ENCODE measurements around the gene CFAP54. TPM values are rescaled to one million over a fixed set of nuclear protein-coding genes. Genes with fewer than 3 reads are reported as not detected.

CFAP54 gene
- total and polyA plus RNA-seq, 2 donors from 2014 or later, result 0.13 to 6.6 TPM

DNA sequence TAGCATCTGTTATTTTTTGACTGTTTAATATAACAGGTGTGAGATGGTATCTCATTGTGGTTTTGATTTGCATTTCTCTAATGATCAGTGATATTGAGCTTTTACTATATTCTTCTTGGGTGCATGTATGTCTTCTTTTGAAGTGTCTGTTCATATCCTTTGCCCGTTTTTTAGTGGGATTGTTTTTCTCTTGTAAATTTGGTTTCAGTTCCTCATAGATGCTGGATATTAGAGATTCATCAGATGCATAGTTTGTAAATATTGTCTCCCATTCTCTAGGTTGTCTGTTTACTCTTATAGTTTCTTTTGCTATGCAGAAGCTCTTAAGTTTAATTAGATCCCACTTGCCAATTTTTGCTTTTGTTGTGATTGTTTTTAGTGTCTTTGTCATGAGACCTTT is 368.8 kb downstream of the CFAP54 start:
- DNase-seq, result no peak
- no peaks in the 10 kb centered on the region for H3K27me3 ChIP-seq (ENCODE audit: control insufficient read depth, insufficient read depth, low read length)
- intact Hi-C loops (cut with DNase I), result no loop called here
- no peak for FAIRE-seq
- no peaks in the 10 kb centered on the region for H3K9me3 ChIP-seq (ENCODE audit: control insufficient read depth in 2 of 3, insufficient read depth in 1 of 3, low read length in 3 of 3)
- H3K4me3 ChIP-seq (ENCODE audit: low read length in 3 of 3), result no peak overlapping the region
- TF ChIP-seq CTCF (IDR thresholded peaks at IDR 0.05; ENCODE audit: borderline replicate concordance, extremely low read depth, insufficient read depth), result no peak
- H3K27ac ChIP-seq (ENCODE audit: low read depth in 2 of 2, low read length in 2 of 2), result no peak overlapping the region
- no peak overlapping the region for H3K9ac ChIP-seq (ENCODE audit: low read length in 3 of 3)
- no peaks in the 10 kb centered on the region for H3K36me3 ChIP-seq (ENCODE audit: control insufficient read depth in 2 of 3, insufficient read depth in 3 of 3, low read length in 3 of 3)
- H3K4me1 ChIP-seq (ENCODE audit: control insufficient read depth in 2 of 3, insufficient read depth in 2 of 3, low read depth in 1 of 3, low read length in 3 of 3), result no peaks in the 10 kb centered on the region

GRCh38 chr12:96861656-96862055 is 372.3 kb downstream of the CFAP54 start:
- Histone ChIP-seq H3K4me3 (ENCODE audit: low read length in 3 of 3) (no peak overlapping the region), H3K9me3 (ENCODE audit: control insufficient read depth in 2 of 3, insufficient read depth in 1 of 3, low read length in 3 of 3) (no peaks in the 10 kb centered on the region), H3K27me3 (ENCODE audit: control insufficient read depth, insufficient read depth, low read length) (no peaks in the 10 kb centered on the region), H3K36me3 (ENCODE audit: control insufficient read depth in 2 of 3, insufficient read depth in 3 of 3, low read length in 3 of 3) (no peaks in the 10 kb centered on the region), H3K4me1 (ENCODE audit: control insufficient read depth in 2 of 3, insufficient read depth in 2 of 3, low read depth in 1 of 3, low read length in 3 of 3) (no peaks in the 10 kb centered on the region), H3K27ac (ENCODE audit: low read depth in 2 of 2, low read length in 2 of 2) (no peak overlapping the region), H3K9ac (ENCODE audit: low read length in 3 of 3) (no peak overlapping the region)
- FAIRE-seq, result no peak
- intact Hi-C loops (cut with DNase I), result no loop called here
- TF ChIP-seq CTCF (IDR thresholded peaks at IDR 0.05; ENCODE audit: borderline replicate concordance, extremely low read depth, insufficient read depth), result no peak
- DNase-seq, result no peak

GRCh38 chr12:96862326-96862725 is 372.9 kb downstream of the CFAP54 start:
- intact Hi-C loops (cut with DNase I), result no loop called here

More at GRCh38 chr12:96862326-96862725, 372.9 kb downstream of the CFAP54 start:
- Histone ChIP-seq H3K9ac (ENCODE audit: low read length in 3 of 3) (no peak overlapping the region), H3K36me3 (ENCODE audit: control insufficient read depth in 2 of 3, insufficient read depth in 3 of 3, low read length in 3 of 3) (no peaks in the 10 kb centered on the region), H3K9me3 (ENCODE audit: control insufficient read depth in 2 of 3, insufficient read depth in 1 of 3, low read length in 3 of 3) (no peaks in the 10 kb centered on the region), H3K4me1 (ENCODE audit: control insufficient read depth in 2 of 3, insufficient read depth in 2 of 3, low read depth in 1 of 3, low read length in 3 of 3) (no peaks in the 10 kb centered on the region), H3K27me3 (ENCODE audit: control insufficient read depth, insufficient read depth, low read length) (no peaks in the 10 kb centered on the region), H3K4me3 (ENCODE audit: low read length in 3 of 3) (no peak overlapping the region), H3K27ac (ENCODE audit: low read depth in 2 of 2, low read length in 2 of 2) (no peak overlapping the region)
- TF ChIP-seq CTCF (IDR thresholded peaks at IDR 0.05; ENCODE audit: borderline replicate concordance, extremely low read depth, insufficient read depth), result no peak
- no peak for DNase-seq
- FAIRE-seq, result no peak

Data from kidney (tissue), 14 donors.